NOMO-1 treated with dmso at 0.1 percent for 144 hours (cell line): ENCODE results near the gene NT5C1A.

Source experiments
- DNase-seq: peaks from one replicate; lab custom pipeline; 2025; ENCODE audit not compliant: unreplicated experiment; lab: John Stamatoyannopoulos, UW

Gene NT5C1A

DNA sequence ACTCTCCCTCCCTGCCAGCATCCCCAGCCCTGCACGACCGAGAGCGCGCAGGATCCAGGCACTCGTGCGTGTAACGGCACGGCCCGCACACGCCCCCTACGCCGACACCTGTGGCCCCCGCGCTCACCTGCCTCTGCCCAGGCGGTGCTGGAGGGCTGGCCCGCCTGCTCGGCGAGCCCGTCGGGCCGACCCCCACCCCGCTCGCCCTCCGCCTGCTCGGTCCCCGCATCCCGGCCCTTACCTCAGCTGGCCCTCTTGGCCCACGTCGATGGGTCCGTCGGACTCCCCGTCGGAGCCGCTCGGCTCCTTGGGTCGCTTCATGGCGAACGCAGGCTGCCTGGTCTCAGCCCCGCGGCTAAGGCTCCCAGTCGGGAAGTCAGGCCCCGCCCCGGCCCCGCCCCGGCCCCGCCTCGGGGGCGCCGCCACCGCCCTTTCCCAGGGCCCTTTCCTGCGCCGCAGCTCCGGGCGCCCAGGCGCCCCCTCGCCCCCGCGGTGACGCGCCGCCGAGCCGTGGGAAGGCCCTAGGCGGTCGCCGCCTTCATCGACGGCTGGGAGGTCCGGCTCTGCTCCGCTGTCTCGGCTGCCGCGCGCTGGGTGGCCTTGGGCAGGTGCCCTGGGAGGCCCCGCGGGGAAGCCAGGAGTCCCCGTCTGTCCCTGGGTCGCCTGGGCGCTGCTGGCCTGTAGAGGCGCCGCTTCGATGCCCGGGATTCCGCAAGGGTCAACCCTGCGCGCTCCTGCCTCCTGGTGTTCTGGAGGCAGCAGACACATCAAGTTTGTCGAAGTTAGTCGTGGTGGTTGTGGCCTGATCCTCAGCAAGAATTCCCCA lies 32.4 kb downstream of the NT5C1A start, which contains the start of gene HEYL:
Gene HEYL (minus strand): TSS at position 339 of the 826 bp plus-strand sequence. CDS start 18 bp downstream, at position 321.
- peak; percentile 73 for DNase-seq

DNA sequence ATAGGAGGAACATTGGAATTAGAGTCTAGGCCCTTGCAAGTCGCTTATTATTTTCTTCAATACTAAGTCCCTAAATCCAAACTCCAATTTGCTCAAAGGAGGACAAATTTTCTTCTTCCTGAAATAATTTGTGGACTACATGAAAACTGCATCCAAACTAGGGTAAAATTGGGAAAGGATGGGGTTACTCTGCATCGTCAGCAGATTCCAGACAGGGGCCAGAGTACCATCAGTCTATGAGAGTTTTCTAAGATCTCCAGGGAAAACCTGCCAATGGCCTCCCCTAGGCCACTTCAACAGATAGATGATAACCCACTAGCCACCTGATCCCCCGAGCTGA lies 33.0 kb downstream of the NT5C1A start:
- no peak for DNase-seq

GRCh38 chr1:39637361-39637760 lies 34.5 kb downstream of the NT5C1A start:
- DNase-seq, result no peak

- no peak for DNase-seq
These were observed 36.1 kb downstream of the NT5C1A start for GRCh38 chr1:39635871-39636210.

DNA sequence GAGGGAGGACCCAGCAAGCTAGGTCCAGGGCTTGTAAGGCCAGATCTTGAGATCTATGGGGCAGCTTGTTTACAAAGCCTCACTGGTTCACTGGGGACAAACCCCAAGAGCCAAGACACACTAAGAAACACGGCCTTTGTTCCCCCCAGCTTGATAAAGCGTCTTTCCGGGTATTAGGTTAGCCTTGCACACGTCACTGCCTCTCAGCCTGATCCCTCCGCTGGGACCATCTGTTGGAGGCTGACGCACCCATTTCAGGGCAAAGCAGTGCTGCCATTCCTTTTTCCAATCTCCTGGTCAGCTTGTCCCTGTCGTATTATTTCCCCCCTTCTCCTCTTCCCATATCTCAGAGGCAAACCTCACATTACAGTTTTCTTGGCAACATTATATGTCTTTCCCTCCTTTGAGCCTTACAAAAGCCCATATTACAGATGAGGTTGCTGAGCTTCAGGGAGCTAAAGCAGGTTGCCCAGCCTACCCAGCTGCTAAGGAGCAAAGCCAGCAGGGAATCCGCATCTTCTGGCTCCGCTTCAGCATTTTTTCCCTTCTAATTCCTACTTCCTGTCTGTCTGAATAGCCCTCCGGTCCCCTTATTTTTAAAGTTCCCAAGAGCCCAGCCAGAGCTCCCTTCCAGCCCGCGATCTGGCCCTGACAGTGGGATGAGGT lies 36.6 kb downstream of the NT5C1A start:
- no peak for DNase-seq

DNA sequence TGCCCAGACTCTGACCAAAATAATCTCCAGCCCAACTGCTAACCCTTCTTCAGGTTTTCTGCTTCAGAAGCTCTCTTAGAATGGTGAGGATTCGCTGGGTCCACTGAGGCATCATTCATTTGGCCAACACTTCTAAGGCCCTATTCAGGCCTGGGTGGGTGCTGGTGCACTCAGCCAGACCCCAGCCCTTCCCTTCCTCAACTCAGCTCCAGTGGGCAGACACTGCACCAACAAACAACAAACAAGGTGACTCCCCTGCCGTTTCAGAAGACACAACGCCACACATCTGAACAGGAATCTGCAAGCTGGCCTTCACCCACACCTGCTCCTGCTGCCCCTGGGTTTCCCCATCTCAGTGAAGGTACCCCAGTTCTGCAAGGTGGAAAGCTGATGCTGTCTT lies 38.5 kb downstream of the NT5C1A start:
- no peak for DNase-seq

DNA sequence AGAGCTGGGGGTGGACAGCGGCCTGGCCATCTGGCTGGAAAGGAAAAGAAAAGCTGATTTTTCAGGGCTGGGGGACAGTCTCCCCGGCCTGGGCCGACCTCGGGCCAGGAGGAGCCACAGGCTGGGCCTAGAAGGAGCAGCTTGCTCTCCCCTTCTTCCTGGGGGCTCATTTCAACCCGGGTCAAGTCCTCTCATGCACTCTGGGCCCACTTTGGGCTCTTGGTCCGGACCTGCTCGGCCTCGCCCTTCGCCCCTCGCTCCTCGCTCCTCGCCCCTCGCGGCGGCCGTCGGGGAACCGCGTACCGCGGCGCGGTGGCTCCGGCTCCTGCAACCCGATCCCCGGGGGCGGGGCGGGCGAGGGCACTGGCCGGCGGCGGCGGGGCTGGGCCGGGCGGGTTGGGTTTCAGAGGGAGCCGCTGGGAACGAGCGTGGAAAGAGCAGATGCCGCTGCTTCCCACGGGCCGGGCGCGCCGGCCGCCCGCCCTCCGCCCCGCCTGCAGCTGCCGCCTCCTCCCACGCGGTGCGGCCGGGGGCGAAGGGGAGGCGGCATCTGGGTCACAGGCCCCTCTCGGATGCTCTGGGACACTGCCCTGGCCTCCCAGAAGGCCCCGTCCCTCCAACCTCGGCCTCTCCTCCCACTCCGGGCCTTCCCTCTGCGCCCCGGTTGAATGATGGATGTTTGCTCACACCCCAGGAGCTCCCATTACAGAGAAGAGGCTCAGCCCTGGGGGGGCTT lies 39.1 kb downstream of the NT5C1A start:
- DNase-seq, result no peak

DNA sequence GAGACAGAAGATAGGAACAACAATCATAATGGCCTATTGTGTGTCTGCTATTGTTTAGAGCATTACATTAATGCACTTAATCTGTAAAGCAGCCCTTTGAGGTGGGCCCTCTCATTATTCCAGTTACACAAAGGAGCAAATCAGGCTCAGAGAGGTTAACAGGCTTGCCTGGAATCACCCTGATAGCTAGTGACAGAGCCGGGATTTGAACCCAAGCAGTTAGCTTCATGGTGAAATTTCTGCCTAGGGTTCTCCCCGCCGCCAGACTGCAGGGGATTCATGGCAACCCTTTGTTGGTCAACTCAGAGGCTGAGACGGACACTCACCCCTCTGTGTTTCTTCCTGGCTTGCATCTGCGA lies 39.6 kb downstream of the NT5C1A start:
- no peak for DNase-seq

DNA sequence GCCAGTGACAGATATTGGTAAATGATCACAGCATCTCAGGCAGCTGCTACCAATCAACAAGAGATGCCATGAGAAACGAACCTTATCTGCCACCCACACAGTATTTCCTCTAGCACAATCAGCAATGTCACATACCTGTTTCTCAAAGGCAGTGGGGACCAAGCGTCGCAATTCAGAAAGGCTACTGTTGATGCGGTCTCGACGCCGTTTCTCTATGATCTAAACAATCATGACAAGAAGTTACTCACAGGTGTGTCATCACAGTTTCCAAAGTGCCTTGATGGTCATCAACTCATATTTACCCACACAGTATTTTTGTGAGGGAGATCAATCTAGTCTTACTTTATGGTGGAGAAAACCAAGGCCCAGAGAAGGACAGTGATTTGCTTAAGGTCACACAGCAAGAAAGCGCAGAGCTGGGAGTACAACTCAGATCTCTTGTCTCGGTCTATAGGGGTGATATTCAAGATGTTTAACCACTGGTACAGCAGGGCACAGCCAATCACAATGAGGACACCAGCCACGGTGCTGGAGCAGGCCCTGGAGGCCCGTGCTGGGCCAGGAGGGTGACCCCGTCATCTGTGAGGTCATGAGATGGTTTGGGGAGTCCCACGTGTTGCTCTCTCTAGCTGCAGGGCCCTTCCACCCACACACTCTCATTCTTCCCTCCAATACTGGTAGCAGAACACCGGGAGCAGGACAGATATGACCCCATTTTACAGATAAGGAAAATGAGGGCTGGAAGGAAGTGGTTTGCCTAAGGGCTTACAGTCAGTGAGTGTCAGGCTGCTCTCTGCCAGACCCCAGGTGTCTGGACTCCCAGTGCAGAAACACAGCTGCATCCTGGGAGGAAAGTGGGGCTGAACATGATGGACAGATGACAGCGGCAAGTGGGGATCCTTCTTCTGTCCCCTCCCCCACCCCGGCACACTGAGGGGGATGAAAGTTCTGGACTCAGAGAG lies 40.3 kb downstream of the NT5C1A start:
- no peak for DNase-seq

- no peak for DNase-seq
These were observed 43.0 kb downstream of the NT5C1A start for GRCh38 chr1:39628807-39629350.

DNA sequence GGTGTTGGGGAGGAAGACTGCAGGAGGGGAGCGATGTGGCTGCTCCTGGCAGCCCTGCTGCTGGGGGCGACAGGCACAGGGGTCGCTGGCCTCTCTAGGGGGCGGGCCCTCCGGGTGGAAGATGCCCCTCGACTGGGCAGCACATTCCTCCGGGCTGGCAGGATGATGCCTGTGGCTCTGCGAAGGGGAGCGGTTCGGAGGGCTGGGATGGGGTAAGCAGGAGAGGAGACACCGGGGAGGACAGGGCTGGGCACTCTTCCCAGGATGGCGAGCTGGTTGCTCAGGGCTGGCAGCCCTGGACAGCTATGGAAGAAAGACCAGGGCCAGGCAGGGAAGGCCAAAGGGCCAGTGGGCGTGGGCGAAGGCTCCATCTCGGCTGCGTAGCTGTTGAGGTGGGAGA lies 45.3 kb downstream of the NT5C1A start:
- no peak for DNase-seq

- DNase-seq, result no peak
These were observed 46.2 kb downstream of the NT5C1A start for GRCh38 chr1:39625462-39626273.

DNA sequence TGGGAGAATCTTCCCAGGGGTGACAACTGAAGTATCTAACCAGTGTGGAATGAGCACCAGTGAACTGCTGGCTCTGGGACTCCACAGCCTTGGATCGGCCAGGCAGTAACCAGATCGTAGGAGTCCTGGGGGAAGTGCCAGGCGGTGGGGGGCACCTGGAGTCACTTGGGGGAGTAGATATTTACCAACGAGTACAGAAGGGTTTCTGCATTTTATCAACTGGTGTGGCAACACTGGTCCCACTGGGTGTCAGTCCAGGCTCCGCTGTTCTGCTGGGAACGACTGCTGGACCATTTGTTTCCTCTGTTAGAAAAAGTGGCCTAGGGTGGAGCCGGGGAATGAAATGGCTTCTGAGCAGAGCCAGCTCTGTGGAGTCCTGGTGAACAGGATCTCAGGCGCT lies 46.9 kb downstream of the NT5C1A start:
- no peak for DNase-seq

DNA sequence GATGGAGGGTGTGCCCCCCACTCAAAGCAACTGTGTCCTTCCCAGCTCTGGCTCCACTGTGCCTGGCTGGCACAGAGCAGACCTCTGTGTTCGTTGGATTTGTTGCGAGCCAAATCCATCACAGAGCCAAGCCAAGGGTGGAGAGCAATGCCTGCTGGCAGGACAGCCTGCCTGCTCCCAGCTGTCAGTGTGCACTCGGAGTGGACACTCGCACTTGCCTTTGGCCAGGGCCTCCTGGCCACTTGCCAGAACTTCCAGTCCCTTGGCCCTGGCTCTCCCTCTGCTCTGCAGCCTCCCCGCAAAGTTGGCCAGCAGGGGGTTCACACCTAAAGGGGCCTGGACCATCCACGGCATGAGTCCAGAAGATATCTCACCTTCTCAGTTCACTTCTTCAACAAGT lies 48.9 kb downstream of the NT5C1A start:
- DNase-seq, result no peak

- DNase-seq, result no peak
These were observed 49.5 kb downstream of the NT5C1A start for GRCh38 chr1:39622427-39622826.

DNA sequence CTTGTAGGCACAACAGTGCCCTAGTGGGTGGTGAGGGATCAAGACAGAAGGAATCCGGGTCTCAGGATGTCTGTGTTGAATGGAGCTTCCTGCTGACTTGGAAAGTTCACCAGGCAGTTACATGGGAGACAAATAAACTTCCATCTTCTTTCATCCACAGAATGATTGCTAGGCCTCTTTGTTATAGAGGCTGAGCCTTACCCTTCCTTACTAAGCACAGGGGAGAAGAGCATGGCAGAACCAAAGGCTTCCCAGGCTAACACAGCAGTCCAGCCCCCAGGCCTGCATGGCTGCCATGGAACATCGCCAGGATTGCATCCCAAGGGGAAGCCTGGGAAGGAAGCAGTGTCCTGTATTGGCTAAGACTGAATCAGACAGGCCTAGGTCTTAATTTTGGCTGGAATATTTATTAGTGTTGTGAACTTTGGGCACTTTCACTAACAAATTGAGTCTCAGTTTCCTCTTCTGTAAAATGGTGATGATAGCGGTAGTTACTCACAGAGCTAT lies 51.2 kb downstream of the NT5C1A start:
- no peak for DNase-seq

DNA sequence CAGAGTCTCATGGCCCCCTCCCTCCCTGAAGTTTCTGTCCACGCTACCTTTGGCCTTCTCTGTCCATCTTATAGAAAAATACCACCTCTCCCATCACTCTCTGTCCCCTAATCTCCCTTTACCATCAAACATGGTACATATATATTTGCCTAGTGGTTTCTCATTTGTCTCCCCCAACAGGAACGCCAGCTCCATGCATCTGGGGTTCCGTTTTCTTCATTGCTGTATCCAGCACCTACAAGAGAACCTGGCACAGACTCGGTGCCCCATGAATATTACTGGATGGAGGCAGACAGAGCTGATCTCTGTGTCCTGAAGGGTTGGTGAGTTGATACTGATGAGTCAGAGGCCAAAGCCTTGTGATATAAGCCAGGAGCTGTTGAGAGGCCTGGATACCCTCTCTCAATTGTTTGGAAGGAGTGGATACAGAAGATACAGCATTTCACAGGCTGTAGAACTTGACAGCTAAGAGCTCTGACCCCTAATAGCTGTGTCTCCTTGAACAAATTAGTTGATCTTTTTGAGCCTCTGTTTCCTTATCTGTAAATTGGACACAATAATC lies 54.3 kb downstream of the NT5C1A start:
- DNase-seq, result no peak

DNA sequence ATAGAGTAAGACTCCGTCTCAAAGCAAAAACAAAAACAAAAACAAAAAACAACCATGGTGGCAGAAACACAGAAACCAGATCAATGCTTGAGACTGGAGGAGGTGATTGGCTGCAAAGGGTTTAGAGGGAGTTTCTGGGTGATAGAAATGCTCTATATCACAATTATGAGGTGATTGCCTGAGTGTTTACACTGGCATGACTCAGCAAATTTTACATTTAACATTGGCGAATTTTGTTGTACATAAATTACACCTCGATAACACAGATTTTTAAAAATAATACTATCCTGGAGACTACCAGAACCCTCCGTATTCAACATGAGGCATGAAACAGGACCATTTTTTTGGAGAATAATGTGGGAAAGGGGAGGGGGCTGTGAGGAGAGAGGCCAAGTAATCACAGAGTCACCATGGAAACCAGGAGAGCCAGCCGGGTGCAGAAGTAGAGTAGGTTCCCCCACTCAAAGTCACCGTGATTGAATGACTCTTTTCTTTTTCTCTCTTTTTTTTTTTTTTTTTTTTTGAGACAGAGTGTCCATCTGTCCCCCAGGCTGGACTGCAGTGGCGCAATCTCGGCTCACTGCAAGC lies 56.7 kb downstream of the NT5C1A start:
- no peak for DNase-seq

GRCh38 chr1:39614488-39614887 lies 57.4 kb downstream of the NT5C1A start:
- DNase-seq, result no peak
